Fibroblast of pulmonary artery (primary cell): ENCODE results near the gene PTPN14.

Experiments used
- DNase-seq: peaks from one replicate; pipeline ENCODE4 v3.0.0-alpha.2; 2010; ENCODE audit warnings: low read depth
- H3K4me3 ChIP-seq: replicated peaks from 2 replicates; pipeline ENCODE4 v1.5.1; 2011; ENCODE audit warnings: low read depth, mild to moderate bottlenecking, control low read depth, low read length, moderate library complexity
- CTCF ChIP-seq: IDR thresholded peaks from 2 replicates; pipeline ENCODE4 v1.5.1; 2011; ENCODE audit warnings: mild to moderate bottlenecking, control low read depth, low read length, inconsistent platforms; ENCODE audit errors: missing control alignments

Gene PTPN14

GRCh38 chr1:214552174-214552608 lies 789 bp upstream of the PTPN14 start:
- peak overlapping the region; percentile 72 for H3K4me3 ChIP-seq
- peak; percentile 74 for DNase-seq
- no peak for TF ChIP-seq CTCF

GRCh38 chr1:214550857-214551435 lies 456 bp downstream of the PTPN14 start:
- no peak for TF ChIP-seq CTCF
- H3K4me3 ChIP-seq, result peak overlapping the region; percentile 90
- no peak for DNase-seq

DNA sequence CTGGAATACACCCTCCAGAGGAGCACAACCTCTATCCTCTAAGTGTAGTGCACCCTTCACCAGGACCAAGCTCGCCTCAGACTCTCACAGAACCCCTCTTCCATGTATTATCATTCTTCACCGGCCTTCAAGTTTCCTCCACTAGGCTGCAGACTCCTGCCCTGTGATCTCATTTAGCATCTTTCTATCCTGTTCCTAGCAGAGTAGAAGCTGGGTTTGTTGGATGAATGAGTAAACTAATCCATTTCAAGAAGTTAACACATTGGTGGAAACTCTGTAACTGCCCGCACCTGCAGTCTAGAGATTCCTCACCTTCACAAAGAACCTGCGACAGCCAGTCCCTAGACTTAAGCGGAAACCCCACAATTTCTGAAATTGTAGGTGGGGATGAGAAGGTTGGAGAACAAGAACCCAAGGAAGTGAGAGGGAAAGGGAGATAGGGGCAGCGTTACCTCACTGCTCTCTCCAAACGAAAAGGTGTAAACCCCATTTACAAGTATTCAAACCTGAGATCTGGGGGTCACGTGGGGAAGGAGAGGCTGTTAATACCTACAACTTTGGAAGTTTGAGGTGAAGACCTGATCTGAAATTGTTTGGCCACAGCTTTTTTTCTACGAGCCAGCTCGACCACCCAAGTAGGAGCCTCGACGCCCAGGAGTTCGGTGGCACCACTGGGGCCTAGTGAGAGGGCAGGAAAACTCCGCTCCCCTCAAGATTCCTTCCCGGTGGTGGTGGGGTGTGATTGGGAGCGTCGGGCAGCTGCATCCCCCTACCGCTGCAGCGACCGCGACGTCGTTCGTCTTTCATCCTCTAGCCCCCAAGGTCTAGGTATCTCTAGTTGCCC lies 1.2 kb downstream of the PTPN14 start:
- DNase-seq, result peak; percentile 45
- peak overlapping the region; percentile 90 for H3K4me3 ChIP-seq
- TF ChIP-seq CTCF, result peak; percentile 38

- H3K4me3 ChIP-seq, result peak overlapping the region; percentile 90
- no peak for DNase-seq
- no peak for TF ChIP-seq CTCF
Observed at GRCh38 chr1:214549604-214550003, 1.8 kb downstream of the PTPN14 start.

- peak overlapping the region; percentile 90 for H3K4me3 ChIP-seq
- no peak for TF ChIP-seq CTCF
Observed at GRCh38 chr1:214548988-214549387, 2.4 kb downstream of the PTPN14 start.

GRCh38 chr1:214548271-214548670 lies 3.1 kb downstream of the PTPN14 start:
- peak overlapping the region; percentile 90 for H3K4me3 ChIP-seq
- no peak for DNase-seq
- no peak for TF ChIP-seq CTCF

More at GRCh38 chr1:214548988-214549387, 2.4 kb downstream of the PTPN14 start:
- peak; percentile 55 for DNase-seq

- DNase-seq, result no peak
- peak overlapping the region; percentile 90 for H3K4me3 ChIP-seq
- no peak for TF ChIP-seq CTCF
Observed at GRCh38 chr1:214547747-214548146, 3.7 kb downstream of the PTPN14 start.
